ENCODE results near the gene TXNDC5. TPM values are rescaled to one million over a fixed set of nuclear protein-coding genes. Genes with fewer than 3 reads are reported as not detected.

TXNDC5 gene
- total RNA-seq, 2 donors from 2014 or later: 18.0 to 42.5 TPM

DNA sequence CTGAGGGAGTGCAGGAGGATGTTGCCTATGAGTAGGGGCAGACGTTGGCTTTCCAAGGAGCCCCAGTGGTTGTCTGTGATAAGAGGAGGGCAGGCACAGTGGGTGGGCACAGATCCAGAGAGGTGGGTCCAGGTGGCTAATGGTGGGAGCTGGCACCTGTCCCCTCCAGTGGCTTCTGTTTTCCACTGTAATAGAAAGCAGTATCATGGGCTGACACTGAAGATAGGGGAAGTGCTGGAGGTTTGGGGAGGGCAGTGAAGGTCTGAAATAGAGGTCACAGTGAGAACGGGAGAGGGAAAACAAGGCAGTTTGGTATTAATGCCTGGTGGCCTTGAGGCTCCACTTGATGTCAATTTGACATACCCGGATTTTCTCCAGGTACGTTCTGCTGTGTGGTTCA lies 10.5 kb upstream of the TXNDC5 start:
- no peak overlapping the region for H3K9ac ChIP-seq (ENCODE audit: extremely low read depth, low read length, poor library complexity, severe bottlenecking)

DNA sequence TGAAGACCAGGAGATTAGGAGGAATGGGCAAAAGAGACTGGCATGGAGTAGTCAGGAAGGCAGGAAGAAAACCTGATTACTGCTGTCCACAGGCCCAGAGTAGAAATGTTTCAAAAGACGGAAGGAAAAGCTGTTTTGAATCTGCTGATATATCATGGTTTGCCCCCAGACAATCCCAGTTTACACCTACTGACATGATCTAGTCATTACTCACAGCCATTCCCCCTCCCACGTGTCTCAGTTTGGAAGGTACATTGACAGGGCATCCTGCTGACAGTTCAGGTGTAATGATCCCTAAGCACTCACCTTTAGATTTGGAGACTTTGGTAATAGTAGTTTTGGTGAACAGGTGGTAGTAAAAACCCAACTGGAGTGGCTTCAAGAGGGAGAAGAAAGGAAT lies 9.8 kb upstream of the TXNDC5 start:
- H3K36me3 ChIP-seq (ENCODE audit: control insufficient read depth, insufficient read depth, low read length): no peaks in the 10 kb centered on the region
- H3K27ac ChIP-seq (ENCODE audit: low read depth, low read length): no peak overlapping the region
- Mint-ChIP-seq H3K4me3 (no peak overlapping the region), H3K9me3 (peaks cover 10% of the 10 kb centered on the region), H3K36me3 (ENCODE audit: low read depth) (peaks cover under 1% of the 10 kb centered on the region), H3K27ac (no peak overlapping the region), H3K27me3 (ENCODE audit: insufficient read depth) (peaks cover 25% of the 10 kb centered on the region), H3K4me1 (no peaks in the 10 kb centered on the region)
- peaks cover 58% of the 10 kb centered on the region for H3K27me3 ChIP-seq (ENCODE audit: control insufficient read depth, insufficient read depth, low read length, poor library complexity, severe bottlenecking)
- no peak overlapping the region for H3K4me3 ChIP-seq (ENCODE audit: low read length)
- WGBS, 2 experiments (ENCODE audit: insufficient coverage in 1 of 2, insufficient read length in 1 of 2): 91% methylated on average over 2 of the region's 2 CpGs; no CpG with 5 or more reads in 1 of the 2 experiments
- peaks cover 4% of the 10 kb centered on the region for H3K9me3 ChIP-seq (ENCODE audit: control insufficient read depth, low read length)
- no peak overlapping the region for H3K9ac ChIP-seq (ENCODE audit: extremely low read depth, low read length, poor library complexity, severe bottlenecking)
- TF ChIP-seq, protein P1, sequence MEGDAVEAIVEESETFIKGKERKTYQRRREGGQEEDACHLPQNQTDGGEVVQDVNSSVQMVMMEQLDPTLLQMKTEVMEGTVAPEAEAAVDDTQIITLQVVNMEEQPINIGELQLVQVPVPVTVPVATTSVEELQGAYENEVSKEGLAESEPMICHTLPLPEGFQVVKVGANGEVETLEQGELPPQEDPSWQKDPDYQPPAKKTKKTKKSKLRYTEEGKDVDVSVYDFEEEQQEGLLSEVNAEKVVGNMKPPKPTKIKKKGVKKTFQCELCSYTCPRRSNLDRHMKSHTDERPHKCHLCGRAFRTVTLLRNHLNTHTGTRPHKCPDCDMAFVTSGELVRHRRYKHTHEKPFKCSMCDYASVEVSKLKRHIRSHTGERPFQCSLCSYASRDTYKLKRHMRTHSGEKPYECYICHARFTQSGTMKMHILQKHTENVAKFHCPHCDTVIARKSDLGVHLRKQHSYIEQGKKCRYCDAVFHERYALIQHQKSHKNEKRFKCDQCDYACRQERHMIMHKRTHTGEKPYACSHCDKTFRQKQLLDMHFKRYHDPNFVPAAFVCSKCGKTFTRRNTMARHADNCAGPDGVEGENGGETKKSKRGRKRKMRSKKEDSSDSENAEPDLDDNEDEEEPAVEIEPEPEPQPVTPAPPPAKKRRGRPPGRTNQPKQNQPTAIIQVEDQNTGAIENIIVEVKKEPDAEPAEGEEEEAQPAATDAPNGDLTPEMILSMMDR (conservative IDR thresholded peaks at IDR 0.05): no peak
- DNase-seq: no peak
- H3K4me1 ChIP-seq (ENCODE audit: control insufficient read depth, insufficient read depth, low read length): no peaks in the 10 kb centered on the region

More for the DNA sequence above, 10.5 kb upstream of the TXNDC5 start:
- TF ChIP-seq, protein P1 (conservative IDR thresholded peaks at IDR 0.05): no peak
- Mint-ChIP-seq H3K4me1 (no peaks in the 10 kb centered on the region), H3K27ac (no peak overlapping the region), H3K36me3 (ENCODE audit: low read depth) (peaks cover 3% of the 10 kb centered on the region), H3K27me3 (ENCODE audit: insufficient read depth) (peaks cover 27% of the 10 kb centered on the region), H3K9me3 (peaks cover 16% of the 10 kb centered on the region), H3K4me3 (no peak overlapping the region)
- Histone ChIP-seq H3K27me3 (ENCODE audit: control insufficient read depth, insufficient read depth, low read length, poor library complexity, severe bottlenecking) (peaks cover 51% of the 10 kb centered on the region), H3K4me3 (ENCODE audit: low read length) (no peak overlapping the region), H3K36me3 (ENCODE audit: control insufficient read depth, insufficient read depth, low read length) (no peaks in the 10 kb centered on the region), H3K27ac (ENCODE audit: low read depth, low read length) (no peak overlapping the region), H3K4me1 (ENCODE audit: control insufficient read depth, insufficient read depth, low read length) (no peaks in the 10 kb centered on the region), H3K9me3 (ENCODE audit: control insufficient read depth, low read length) (peaks cover 4% of the 10 kb centered on the region)
- no peak for DNase-seq
- WGBS, 2 experiments (ENCODE audit: insufficient coverage in 1 of 2, insufficient read length in 1 of 2): 79 to 80% methylated on average over 4 of the region's 4 CpGs

DNA sequence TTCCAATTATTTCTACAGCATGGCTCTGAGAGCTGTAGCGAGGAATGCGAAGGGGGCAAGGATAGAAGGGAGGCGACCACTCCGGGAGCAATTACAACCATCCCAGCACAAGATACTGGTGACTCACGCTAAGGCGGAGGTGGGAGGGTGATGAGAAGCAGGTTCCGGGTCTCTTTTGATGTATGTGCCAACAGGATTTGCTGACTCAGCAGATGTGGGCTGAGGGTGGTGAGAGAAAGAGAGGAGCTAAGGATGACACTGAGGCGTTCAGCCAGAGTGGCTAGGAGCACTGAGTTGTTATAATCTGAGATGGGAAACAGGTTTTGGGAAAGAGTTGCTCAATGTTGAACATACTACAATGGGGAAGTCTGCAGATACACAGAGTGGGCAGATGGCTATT lies 9.3 kb upstream of the TXNDC5 start:
- H3K4me1 ChIP-seq (ENCODE audit: control insufficient read depth, insufficient read depth, low read length): no peaks in the 10 kb centered on the region
- peak; percentile 45 for DNase-seq
- H3K36me3 ChIP-seq (ENCODE audit: control insufficient read depth, insufficient read depth, low read length): no peaks in the 10 kb centered on the region
- no peak overlapping the region for H3K4me3 ChIP-seq (ENCODE audit: low read length)
- peaks cover 3% of the 10 kb centered on the region for H3K9me3 ChIP-seq (ENCODE audit: control insufficient read depth, low read length)
- Mint-ChIP-seq H3K27me3 (ENCODE audit: insufficient read depth) (peaks cover 25% of the 10 kb centered on the region), H3K27ac (no peak overlapping the region), H3K9me3 (peaks cover 7% of the 10 kb centered on the region), H3K4me1 (no peaks in the 10 kb centered on the region), H3K4me3 (no peak overlapping the region), H3K36me3 (ENCODE audit: low read depth) (no peaks in the 10 kb centered on the region)
- H3K27ac ChIP-seq (ENCODE audit: low read depth, low read length): no peak overlapping the region
- no peak overlapping the region for H3K9ac ChIP-seq (ENCODE audit: extremely low read depth, low read length, poor library complexity, severe bottlenecking)
- WGBS, 2 experiments (ENCODE audit: insufficient coverage in 1 of 2, insufficient read length in 1 of 2): 81 to 88% methylated on average over 8 of the region's 8 CpGs
- H3K27me3 ChIP-seq (ENCODE audit: control insufficient read depth, insufficient read depth, low read length, poor library complexity, severe bottlenecking): peaks cover 63% of the 10 kb centered on the region
- TF ChIP-seq, protein P1 (conservative IDR thresholded peaks at IDR 0.05): no peak
